ENCODE results near the gene TMEM43.

Gene TMEM43

DNA sequence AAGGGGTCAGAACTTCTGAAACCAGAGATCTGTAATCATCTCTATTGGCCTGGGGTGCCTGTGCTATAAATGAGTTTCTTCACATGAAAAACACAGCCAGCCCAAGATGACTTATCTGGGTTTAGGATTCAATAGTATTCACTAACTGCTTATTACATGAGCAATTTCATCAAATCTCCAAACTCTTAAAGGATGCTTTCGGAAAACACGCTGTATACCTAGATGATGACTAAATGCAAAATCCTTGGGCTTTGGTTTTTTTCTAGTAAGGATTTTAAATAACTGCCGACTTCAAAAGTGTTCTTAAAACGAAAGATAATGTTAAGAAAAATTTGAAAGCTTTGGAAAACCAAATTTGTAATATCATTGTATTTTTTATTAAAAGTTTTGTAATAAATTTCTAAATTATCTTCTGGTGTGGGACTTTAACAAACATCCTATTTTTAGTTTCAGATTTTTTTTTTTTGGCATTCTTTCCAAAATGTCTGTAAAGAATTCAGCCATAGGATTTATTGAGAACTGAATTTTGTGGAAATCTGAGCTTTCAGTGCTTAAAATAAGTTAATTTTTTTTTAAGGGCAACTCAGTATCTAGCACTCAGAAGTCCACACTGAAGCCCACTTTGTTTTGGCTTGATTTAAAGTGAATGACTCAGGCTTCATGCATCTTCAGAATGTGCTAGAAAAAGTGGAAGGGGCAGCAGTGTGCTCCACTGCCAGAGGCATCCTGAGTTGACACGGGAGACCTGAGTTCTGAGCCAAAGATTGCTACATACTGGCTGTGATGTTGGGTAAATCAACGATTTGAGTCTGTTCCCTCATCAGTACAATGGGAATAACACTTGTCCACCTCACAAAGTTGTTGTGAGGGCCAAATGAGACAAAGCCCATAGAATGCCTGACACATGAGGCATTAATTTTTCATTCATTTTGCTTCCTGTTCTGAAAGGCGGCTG is 18.7 kb downstream of the TMEM43 start:
- TF ChIP-seq CTCF (conservative IDR thresholded peaks at IDR 0.05; ENCODE audit: low read depth, low read length): no peak
- no peak overlapping the region for H3K4me3 ChIP-seq (ENCODE audit: low read length)
- DNase-seq (ENCODE audit: low read depth): peak; percentile 91

DNA sequence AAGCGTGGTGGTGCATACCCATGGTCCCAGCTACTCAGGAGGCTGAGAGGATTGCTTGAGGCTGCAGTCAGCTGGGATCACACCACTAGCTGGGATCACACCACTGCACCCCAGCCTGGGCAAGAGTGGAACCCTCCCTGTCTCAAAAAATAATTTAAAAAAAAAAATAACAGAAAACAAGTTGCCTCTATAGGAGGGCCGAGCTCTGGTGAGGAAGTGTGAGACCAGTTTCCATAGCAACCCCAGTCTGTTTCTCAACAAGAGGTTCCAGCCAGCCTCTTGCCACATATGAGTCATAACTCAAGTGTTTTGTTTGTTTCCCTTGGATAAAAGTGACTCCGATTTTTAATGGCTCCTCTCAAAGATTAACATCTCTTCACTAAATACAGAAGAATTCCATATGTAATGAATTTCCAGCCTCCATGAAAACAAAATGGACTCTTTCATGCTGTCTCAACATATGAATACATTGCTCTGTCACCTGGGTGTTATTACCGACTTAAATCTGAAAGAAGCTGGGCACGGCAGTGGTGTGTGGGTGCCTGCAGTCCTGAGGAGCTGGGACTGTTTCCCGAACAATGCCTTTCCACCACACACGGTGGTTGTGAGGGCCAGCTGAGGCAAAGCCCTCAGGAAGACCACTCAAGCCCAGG is 19.7 kb downstream of the TMEM43 start:
- no peak for TF ChIP-seq CTCF (conservative IDR thresholded peaks at IDR 0.05; ENCODE audit: low read depth, low read length)
- H3K4me3 ChIP-seq (ENCODE audit: low read length): peak overlapping the region; percentile 21
- peak; percentile 98 for DNase-seq (ENCODE audit: low read depth)

- no peak for TF ChIP-seq CTCF (conservative IDR thresholded peaks at IDR 0.05; ENCODE audit: low read depth, low read length)
- no peak overlapping the region for H3K4me3 ChIP-seq (ENCODE audit: low read length)
- no peak for DNase-seq (ENCODE audit: low read depth)
Measured at GRCh38 chr3:14145236-14145635, 20.4 kb downstream of the TMEM43 start.

DNA sequence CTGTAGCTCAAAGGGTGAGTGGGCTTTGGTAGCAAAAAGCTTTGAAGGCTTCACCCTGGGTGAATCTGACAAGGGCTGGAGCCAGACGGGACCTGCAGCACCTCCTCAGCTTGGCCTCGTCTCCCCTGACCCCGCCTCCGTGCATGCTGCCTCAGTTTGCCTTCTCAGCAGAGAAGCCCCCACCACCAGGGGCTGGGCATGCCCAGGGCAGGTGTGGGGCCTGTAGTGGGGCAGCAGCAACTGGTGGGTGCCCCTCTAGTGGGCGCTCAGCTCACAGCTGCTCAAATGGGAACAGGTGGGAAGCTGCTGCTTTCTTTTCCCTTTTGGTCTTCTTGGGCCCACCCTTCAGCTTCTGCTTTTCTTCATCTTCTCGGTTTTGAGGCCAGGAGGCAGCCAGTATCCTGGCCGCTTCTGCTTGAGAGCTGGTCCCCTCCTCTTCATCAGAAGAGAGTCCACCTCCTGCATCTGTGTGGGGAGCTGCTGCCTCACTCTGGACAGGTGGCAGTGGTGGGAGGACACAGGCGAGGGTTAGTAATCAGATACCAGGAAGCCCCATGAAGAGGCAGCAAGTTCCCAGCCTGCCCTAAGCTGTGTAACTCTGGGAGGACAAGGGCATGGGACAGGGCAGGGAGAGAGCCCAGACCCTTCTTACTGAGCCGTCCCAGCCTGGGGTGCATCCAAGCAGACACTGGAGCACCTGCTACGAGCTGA is 21.0 kb downstream of the TMEM43 start:
- no peak overlapping the region for H3K4me3 ChIP-seq (ENCODE audit: low read length)
- TF ChIP-seq CTCF (conservative IDR thresholded peaks at IDR 0.05; ENCODE audit: low read depth, low read length): no peak
- no peak for DNase-seq (ENCODE audit: low read depth)

DNA sequence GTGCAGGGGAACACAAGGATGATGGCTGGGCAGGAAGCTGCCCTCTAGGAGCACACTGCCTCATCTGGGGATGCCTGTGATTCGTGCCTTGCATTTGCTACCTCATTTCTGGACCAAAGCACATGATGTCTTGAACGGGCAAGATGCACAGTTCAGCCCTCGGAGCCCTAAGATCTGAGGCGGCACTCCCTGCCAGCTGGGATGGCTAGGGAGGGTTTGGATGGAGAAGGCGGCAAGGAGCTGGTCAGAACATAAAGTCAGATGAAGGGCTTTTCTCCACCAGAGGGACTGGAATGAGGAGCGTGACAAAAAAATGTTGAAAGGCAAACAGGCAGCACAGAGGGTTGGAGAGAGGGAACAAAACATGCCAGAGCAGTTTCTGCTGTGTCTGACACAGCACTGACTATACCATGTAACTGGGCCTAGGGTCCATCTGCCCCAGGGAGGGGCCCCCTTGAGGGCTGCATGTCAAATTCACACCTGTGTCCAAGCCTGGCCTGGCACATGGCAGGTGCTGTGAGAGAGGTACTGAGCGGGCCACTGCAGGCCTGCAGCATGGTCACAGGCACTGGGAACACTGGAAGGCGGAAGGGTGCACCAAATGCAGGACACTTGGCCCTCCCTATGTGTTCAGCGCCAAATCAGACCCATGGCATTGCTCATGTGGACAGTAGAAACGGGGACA is 21.7 kb downstream of the TMEM43 start:
- no peak overlapping the region for H3K4me3 ChIP-seq (ENCODE audit: low read length)
- TF ChIP-seq CTCF (conservative IDR thresholded peaks at IDR 0.05; ENCODE audit: low read depth, low read length): no peak
- DNase-seq (ENCODE audit: low read depth): no peak

DNA sequence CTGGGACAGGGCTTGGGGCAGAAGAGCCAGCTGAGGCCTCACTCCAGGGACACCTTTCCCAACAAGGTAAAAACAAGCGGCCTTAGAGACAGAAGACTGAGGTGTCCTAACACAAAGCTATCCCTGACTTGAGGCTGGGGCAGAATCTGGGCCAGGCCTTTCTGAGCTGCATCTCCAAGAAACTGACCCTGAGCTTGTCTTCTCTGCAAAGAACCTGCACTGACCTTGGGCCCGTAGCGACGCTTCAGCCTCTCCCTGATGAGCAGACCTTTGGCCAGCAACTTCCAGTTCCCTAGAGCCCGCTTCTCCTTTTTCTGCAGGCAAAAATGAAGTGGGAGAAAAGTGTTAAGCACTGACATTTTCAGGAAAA is 22.2 kb downstream of the TMEM43 start:
- no peak for DNase-seq (ENCODE audit: low read depth)
- no peak for TF ChIP-seq CTCF (conservative IDR thresholded peaks at IDR 0.05; ENCODE audit: low read depth, low read length)
- no peak overlapping the region for H3K4me3 ChIP-seq (ENCODE audit: low read length)

Data from retinal pigment epithelial cell (primary cell).